NCI-H526 (cell line): ENCODE measurements around the gene ADAM12.
"Not testable (repeated sequence)": the region's sequence is repeated elsewhere in the genome, so short reads cannot be mapped to it uniquely, and the experiment has no call there.

Experiments
- DNase-seq, 2 experiments: peaks; one replicate each; lab custom pipeline; 2025; lab: John Stamatoyannopoulos, UW

The ADAM12 gene

GRCh38 chr10:126373972-126374371 lies 14.3 kb downstream of the ADAM12 start:
- DNase-seq: no peak

GRCh38 chr10:126373147-126373546 lies 15.1 kb downstream of the ADAM12 start:
- DNase-seq: no peak

GRCh38 chr10:126372396-126372795 lies 15.9 kb downstream of the ADAM12 start:
- no peak for DNase-seq

GRCh38 chr10:126369125-126369710 lies 19.1 kb downstream of the ADAM12 start:
- no peak for DNase-seq

GRCh38 chr10:126357169-126357568 lies 31.1 kb downstream of the ADAM12 start:
- DNase-seq: no peak

GRCh38 chr10:126353666-126354065 lies 34.6 kb downstream of the ADAM12 start:
- DNase-seq: no peak

GRCh38 chr10:126352453-126352852 lies 35.8 kb downstream of the ADAM12 start:
- no peak for DNase-seq

- DNase-seq: no peak
These were observed 37.3 kb downstream of the ADAM12 start for GRCh38 chr10:126351021-126351420.

- no peak for DNase-seq
These were observed 37.9 kb downstream of the ADAM12 start for GRCh38 chr10:126350216-126350992.

GRCh38 chr10:126349676-126350075 lies 38.6 kb downstream of the ADAM12 start:
- DNase-seq: no peak

- DNase-seq: no peak
These were observed 39.2 kb downstream of the ADAM12 start for GRCh38 chr10:126349101-126349500.

GRCh38 chr10:126343496-126343895 lies 44.8 kb downstream of the ADAM12 start:
- DNase-seq: not testable (repeated sequence)

GRCh38 chr10:126342680-126343079 lies 45.6 kb downstream of the ADAM12 start:
- DNase-seq: no peak

- DNase-seq: no peak
These were observed 46.8 kb downstream of the ADAM12 start for GRCh38 chr10:126341491-126341890.

- DNase-seq: no peak
These were observed 50.9 kb downstream of the ADAM12 start for GRCh38 chr10:126337251-126337810.

GRCh38 chr10:126336801-126337200 lies 51.5 kb downstream of the ADAM12 start:
- DNase-seq: no peak

- DNase-seq: no peak
These were observed 54.0 kb downstream of the ADAM12 start for GRCh38 chr10:126334272-126334671.

- DNase-seq: no peak
These were observed 55.7 kb downstream of the ADAM12 start for GRCh38 chr10:126332576-126332975.

GRCh38 chr10:126331101-126331500 lies 57.2 kb downstream of the ADAM12 start:
- no peak for DNase-seq

GRCh38 chr10:126324826-126325225 lies 63.5 kb downstream of the ADAM12 start:
- DNase-seq: no peak

GRCh38 chr10:126321440-126321839 lies 66.8 kb downstream of the ADAM12 start:
- no peak for DNase-seq

- no peak for DNase-seq
These were observed 70.5 kb downstream of the ADAM12 start for GRCh38 chr10:126317751-126318150.

- DNase-seq: no peak
These were observed 72.6 kb downstream of the ADAM12 start for GRCh38 chr10:126315494-126316177.
